ENCODE results near the gene CIAO2A. TPM values are rescaled to one million over a fixed set of nuclear protein-coding genes. Genes with fewer than 3 reads are reported as not detected.
A peak's percentile ranks its signal among the peaks of the same experiment; 100 is the strongest.

CIAO2A gene
- total RNA-seq, 2 donors from 2014 or later: 49.1 to 55.2 TPM

- peak in 1 of 2 donors; percentile 6 for ATAC-seq
- intact Hi-C loops (cut with DNase I): no loop called here
These were observed 69.2 kb downstream of the CIAO2A start for GRCh38 chr15:64024172-64025050.

GRCh38 chr15:64023220-64023619, 70.4 kb downstream of the CIAO2A start:
- intact Hi-C loops (cut with DNase I): no loop called here
- ATAC-seq (no peak), DNase-seq (no peak)

More at GRCh38 chr15:64024172-64025050, 69.2 kb downstream of the CIAO2A start:
- no peak for DNase-seq

- intact Hi-C loops (cut with DNase I): no loop called here
- DNase-seq (no peak), ATAC-seq (no peak)
These were observed 71.1 kb downstream of the CIAO2A start for GRCh38 chr15:64022571-64022970.

Other genes with a start within 250 kb of the CIAO2A start
- gene DAPK2, start 47.4 kb downstream of the CIAO2A start, total RNA-seq: 10 to 100 TPM; 72.5 to 94.9 TPM
- gene SNX1, start 2.1 kb upstream of the CIAO2A start, total RNA-seq: 100 to 1,000 TPM in 1 of 2 donors, 10 to 100 TPM in 1; 92.7 to 108 TPM
- 10 to 100 TPM; 28.9 to 29.8 TPM for gene SNX22, start 57.9 kb upstream of the CIAO2A start, total RNA-seq
- gene PPIB, start 69.2 kb upstream of the CIAO2A start, total RNA-seq: 100 to 1,000 TPM; 256 to 257 TPM